ENCODE measurements around the gene GBF1.

GRCh38 chr10:102342458-102342857, 97.1 kb downstream of the GBF1 start:
- TF ChIP-seq CTCF (IDR thresholded peaks at IDR 0.05; ENCODE audit: low read depth, low read length) (no peak), EZH2phosphoT487 (IDR thresholded peaks at IDR 0.05; ENCODE audit: low read depth) (no peak)
